ENCODE data around the gene TGDS.

The TGDS gene

DNA sequence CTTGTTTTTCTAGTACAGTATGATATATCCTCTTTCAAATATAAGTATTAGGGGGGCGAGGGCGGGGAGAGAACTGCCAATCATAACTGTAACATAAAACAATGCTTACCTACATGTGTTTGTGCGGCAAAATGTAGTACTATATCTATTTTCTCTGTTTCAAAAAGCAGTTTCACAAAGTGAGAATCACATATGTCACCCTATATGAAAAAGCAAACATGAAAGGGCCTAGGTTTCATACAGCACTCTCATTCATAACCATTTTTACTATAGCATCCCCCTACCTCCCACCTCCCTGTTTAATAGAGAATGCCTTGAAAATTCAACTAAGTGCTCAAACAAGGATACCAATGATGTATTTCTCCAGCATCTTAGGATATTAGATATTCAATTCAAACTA lies 5.2 kb downstream of the TGDS start:
- Histone ChIP-seq H3K4me3 (no peak overlapping the region), H3K4me1 (no peaks in the 10 kb centered on the region; the same call in 1 of the 2 replicates), H3K27me3 (ENCODE audit: low read depth) (no peaks in the 10 kb centered on the region), H3K36me3 (replicated peaks) (peaks cover 42% of the 10 kb centered on the region), H3K9me3 (0 out of 2 replicates have a peak, but pooled peaks cover 3% of the 10 kb centered on the region)
- in situ Hi-C loops (cut with MboI; ENCODE audit: low sequenced_read_pairs) = no loop called here
- DNase-seq (ENCODE audit: low spot score in 2 of 2) = no peak

DNA sequence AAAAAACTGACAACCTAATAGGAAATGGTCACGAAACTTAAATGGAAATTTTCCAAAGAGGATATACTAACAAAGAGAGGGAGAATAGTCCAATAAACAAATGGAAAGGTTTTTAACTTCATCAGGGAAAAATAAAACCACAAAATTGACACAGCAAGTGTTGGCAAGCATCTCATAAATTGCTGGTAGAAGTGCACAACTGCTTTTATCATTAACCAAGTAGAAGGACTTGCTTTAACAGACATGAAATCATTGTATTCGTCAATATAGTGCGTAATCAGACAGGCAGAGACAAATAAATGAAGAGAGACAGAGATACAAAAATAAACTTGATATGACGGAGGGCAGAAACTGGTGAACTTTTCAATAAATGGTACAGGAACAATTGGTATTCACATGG lies 7.4 kb downstream of the TGDS start:
- 0 out of 2 replicates have a peak, but pooled peaks cover 3% of the 10 kb centered on the region for H3K9me3 ChIP-seq
- no peak overlapping the region for H3K4me3 ChIP-seq
- in situ Hi-C loops (cut with MboI; ENCODE audit: low sequenced_read_pairs) = no loop called here
- H3K27me3 ChIP-seq (ENCODE audit: low read depth) = no peaks in the 10 kb centered on the region
- no peaks in the 10 kb centered on the region for H3K4me1 ChIP-seq
- peaks cover 51% of the 10 kb centered on the region for H3K36me3 ChIP-seq (replicated peaks)
- no peak for DNase-seq (ENCODE audit: low spot score in 2 of 2)

DNA sequence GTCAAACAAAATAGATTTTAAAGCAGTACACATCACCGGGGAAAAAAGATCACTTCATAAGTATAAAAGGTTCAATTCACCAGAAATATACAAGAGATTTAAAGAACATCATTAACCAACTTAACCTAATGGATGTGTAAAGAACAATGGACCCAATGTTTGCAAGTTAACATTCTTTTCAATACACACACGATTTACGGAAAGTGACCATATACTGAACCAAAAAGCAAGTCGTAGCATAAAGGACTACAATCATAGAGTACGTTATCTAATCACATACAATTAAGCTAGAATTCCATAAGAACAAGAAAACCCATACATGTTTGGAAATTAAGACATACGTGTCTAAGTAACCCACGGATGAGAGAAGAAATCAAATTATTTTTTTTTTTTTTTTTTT lies 9.6 kb downstream of the TGDS start:
- peaks cover 53% of the 10 kb centered on the region for H3K36me3 ChIP-seq (replicated peaks)
- 0 out of 2 replicates have a peak, but pooled peaks cover 3% of the 10 kb centered on the region for H3K9me3 ChIP-seq
- H3K27me3 ChIP-seq (ENCODE audit: low read depth) = no peaks in the 10 kb centered on the region
- no peak overlapping the region for H3K4me3 ChIP-seq
- H3K4me1 ChIP-seq = no peaks in the 10 kb centered on the region
- in situ Hi-C loops (cut with MboI; ENCODE audit: low sequenced_read_pairs) = no loop called here
- DNase-seq (ENCODE audit: low spot score in 2 of 2) = no peak

DNA sequence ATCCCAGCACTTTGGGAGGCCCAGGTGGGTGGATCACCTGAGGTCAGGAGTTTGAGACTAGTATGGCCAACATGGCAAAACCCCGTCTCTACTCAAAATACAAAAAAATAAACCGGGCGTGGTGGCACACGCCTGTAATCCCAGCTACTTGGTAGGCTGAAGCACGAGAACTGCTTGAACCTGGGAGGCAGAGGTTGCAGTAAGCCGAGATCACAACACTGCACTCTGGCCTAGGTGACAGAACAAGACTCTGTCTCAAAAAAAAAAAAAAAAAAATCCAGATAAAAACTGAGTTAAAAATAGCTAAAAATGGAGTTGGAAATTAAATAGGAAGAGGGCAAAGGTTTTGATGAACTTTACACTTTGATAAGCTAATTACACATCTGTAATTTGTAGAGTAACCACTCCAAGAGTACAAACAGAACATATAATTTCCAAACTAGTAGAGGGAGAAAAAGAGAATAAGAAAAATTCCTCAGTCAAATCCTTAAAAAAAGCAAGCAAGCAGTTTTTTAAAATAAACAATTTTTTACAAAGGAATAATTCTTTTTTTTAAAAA lies 10.3 kb downstream of the TGDS start:
- no peak for DNase-seq (ENCODE audit: low spot score in 2 of 2)
- in situ Hi-C loops (cut with MboI; ENCODE audit: low sequenced_read_pairs) = no loop called here
- H3K9me3 ChIP-seq = 0 out of 2 replicates have a peak, but pooled peaks cover 3% of the 10 kb centered on the region
- H3K36me3 ChIP-seq (replicated peaks) = peaks cover 53% of the 10 kb centered on the region
- H3K4me3 ChIP-seq = no peak overlapping the region
- no peaks in the 10 kb centered on the region for H3K4me1 ChIP-seq
- H3K27me3 ChIP-seq (ENCODE audit: low read depth) = no peaks in the 10 kb centered on the region

DNA sequence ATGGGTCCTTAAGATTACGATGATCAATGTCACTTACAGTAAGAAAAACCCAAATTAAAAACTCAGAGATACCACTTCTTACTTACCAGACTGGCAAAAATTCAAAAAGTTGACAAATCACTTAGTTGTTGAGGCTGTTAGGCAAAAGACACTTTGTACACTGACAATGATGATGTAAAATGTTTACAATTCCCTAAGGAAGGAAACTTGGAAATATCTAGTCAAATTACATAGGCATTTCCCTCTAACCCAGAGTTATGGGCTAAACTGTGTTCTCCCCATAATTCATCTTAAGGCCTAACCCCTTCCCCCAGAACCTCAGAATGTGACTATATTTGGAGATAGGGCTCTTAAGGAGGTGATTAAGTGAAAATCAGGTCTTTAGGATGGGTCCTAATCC lies 12.0 kb downstream of the TGDS start:
- DNase-seq (ENCODE audit: low spot score in 2 of 2) = no peak
- in situ Hi-C loops (cut with MboI; ENCODE audit: low sequenced_read_pairs) = no loop called here
- 0 out of 2 replicates have a peak, but pooled peaks cover 3% of the 10 kb centered on the region for H3K9me3 ChIP-seq
- no peak overlapping the region for H3K4me3 ChIP-seq
- H3K4me1 ChIP-seq = no peaks in the 10 kb centered on the region
- no peaks in the 10 kb centered on the region for H3K27me3 ChIP-seq (ENCODE audit: low read depth)
- H3K36me3 ChIP-seq (replicated peaks) = peaks cover 59% of the 10 kb centered on the region

DNA sequence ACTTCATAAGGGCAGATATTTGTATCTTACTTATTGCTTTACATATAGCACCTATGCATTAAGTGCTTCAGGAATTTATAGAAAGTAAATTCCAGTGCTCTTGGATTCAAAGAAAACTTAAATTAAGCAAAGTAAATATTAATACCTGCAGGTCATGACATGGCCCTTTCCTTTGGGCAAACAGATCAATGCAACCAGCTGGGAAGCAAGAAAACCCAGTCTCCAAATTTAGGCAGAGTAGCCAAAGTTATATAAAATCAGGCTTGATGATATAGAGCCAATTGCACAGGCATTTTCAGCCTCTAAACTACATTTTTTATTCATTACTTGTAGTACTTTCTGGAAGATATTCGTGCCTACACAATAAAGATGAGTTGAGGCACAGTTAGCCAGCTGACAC lies 16.9 kb downstream of the TGDS start:
- no peaks in the 10 kb centered on the region for H3K27me3 ChIP-seq (ENCODE audit: low read depth)
- H3K9me3 ChIP-seq = no peaks in the 10 kb centered on the region
- no peak overlapping the region for H3K4me3 ChIP-seq
- H3K36me3 ChIP-seq (replicated peaks) = peaks cover 71% of the 10 kb centered on the region
- no peaks in the 10 kb centered on the region for H3K4me1 ChIP-seq
- DNase-seq (ENCODE audit: low spot score in 2 of 2) = no peak
- in situ Hi-C loops (cut with MboI; ENCODE audit: low sequenced_read_pairs) = no loop called here

DNA sequence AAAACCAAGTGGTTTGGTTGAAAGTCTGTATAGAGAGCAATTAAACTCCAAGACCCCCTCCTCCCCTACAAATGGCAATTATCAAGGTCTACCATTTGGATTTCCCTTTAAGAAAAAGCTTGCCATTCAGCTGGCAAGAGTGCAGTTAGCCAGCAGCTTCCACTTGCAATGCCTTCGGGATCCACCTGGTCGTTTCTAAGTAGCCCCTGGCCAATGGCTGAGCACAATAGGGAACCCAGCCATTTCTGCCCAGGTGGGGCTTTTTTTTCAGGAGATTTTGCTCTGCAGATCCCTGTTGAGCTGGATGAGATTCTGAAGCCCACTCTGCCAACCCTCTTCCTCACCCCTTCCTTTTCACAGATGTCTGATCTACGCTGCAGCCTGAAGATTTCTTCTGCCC lies 26.3 kb downstream of the TGDS start:
- in situ Hi-C loops (cut with MboI; ENCODE audit: low sequenced_read_pairs) = no loop called here
- no peaks in the 10 kb centered on the region for H3K9me3 ChIP-seq
- no peaks in the 10 kb centered on the region for H3K4me1 ChIP-seq
- H3K36me3 ChIP-seq (replicated peaks) = peaks cover 34% of the 10 kb centered on the region
- no peak for DNase-seq (ENCODE audit: low spot score in 2 of 2)
- no peak overlapping the region for H3K4me3 ChIP-seq
- no peaks in the 10 kb centered on the region for H3K27me3 ChIP-seq (ENCODE audit: low read depth)

DNA sequence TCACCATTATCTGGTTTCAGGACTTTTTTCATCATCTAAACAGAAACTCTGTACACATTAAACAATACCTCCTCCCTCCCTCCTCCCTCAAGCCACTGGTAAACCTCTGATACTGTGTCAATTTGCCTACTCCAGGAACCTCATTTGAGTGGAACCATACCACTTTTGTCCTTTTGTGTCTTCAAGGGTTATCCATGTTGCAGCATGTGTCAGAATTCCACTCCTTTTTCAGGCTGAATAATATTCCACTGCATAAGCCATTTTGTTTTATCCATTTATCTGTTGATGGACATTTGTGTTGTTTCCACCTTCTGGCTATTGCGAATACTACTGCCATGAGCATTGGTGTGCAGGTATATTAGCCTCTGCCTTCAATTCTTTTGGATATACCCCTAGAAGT lies 27.5 kb downstream of the TGDS start:
- Histone ChIP-seq H3K4me1 (no peaks in the 10 kb centered on the region), H3K4me3 (no peak overlapping the region), H3K36me3 (replicated peaks) (peaks cover 28% of the 10 kb centered on the region), H3K9me3 (no peaks in the 10 kb centered on the region), H3K27me3 (ENCODE audit: low read depth) (no peaks in the 10 kb centered on the region)
- no peak for DNase-seq (ENCODE audit: low spot score in 2 of 2)
- in situ Hi-C loops (cut with MboI; ENCODE audit: low sequenced_read_pairs) = no loop called here

DNA sequence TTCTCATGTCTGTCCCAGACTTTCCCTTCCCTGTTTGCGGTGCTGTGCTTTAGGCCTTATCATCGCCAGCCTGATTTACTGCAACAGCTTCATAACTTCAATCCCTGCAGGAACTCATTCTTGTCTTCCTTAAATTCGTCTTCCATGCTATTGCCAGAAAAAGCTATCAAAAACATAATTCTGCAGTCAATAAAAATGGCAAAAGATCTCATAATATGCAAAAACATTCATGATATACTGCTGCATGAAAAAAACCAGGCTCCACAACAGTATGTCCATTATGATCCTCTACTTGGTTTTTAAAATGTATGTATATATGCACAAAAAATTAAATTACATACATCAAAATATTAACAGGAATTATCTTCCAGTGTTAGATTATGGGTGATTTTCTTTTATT lies 28.4 kb downstream of the TGDS start:
- no peak for DNase-seq (ENCODE audit: low spot score in 2 of 2)
- Histone ChIP-seq H3K36me3 (replicated peaks) (peaks cover 20% of the 10 kb centered on the region), H3K4me1 (no peaks in the 10 kb centered on the region), H3K4me3 (no peak overlapping the region), H3K9me3 (no peaks in the 10 kb centered on the region), H3K27me3 (ENCODE audit: low read depth) (no peaks in the 10 kb centered on the region)
- in situ Hi-C loops (cut with MboI; ENCODE audit: low sequenced_read_pairs) = no loop called here

DNA sequence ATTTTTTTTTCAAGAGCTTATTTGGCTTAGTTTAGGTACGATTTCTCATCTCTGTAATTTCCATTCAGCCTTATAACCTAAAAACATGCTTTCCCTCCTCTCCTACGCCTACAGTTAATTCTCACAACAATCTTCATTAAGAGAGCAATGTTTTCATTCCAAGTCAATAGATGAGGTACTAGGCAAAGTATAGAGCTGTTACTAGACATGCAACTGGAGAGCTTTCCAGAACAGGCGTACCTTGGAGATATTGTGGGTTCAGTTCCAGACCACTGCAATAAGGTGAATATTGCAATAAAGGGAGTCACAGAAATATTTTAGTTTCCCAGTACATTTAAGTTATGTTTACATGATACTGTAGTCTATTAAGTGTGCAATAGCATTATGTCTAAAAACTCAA lies 34.8 kb downstream of the TGDS start:
- no peaks in the 10 kb centered on the region for H3K4me1 ChIP-seq
- H3K4me3 ChIP-seq = no peak overlapping the region
- DNase-seq (ENCODE audit: low spot score in 2 of 2) = no peak

DNA sequence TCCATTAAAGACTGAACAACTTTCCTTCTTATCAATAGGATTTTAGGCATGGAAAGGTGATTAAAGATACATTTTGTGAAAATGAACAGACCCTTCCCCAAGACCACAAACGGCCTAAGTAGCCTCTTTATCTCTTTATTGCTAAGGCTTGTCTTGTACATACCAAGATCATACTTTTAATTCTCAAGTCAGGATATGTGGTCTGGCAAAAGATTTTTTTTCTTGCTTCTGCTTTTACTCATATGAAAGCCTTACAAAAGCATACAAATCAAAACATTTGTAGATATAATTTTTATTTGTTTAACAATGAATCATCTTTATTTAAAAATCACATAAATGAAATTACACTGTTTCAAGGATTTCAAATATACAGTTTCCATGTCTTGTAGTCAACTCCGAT lies 35.8 kb downstream of the TGDS start:
- no peaks in the 10 kb centered on the region for H3K27me3 ChIP-seq (ENCODE audit: low read depth)
- in situ Hi-C loops (cut with MboI; ENCODE audit: low sequenced_read_pairs) = no loop called here
- no peak for DNase-seq (ENCODE audit: low spot score in 2 of 2)
- H3K9me3 ChIP-seq = no peaks in the 10 kb centered on the region
- H3K36me3 ChIP-seq (replicated peaks) = no peaks in the 10 kb centered on the region
- H3K4me1 ChIP-seq = no peaks in the 10 kb centered on the region
- H3K4me3 ChIP-seq = no peak overlapping the region

More for the DNA sequence above, 34.8 kb downstream of the TGDS start:
- Histone ChIP-seq H3K9me3 (no peaks in the 10 kb centered on the region), H3K27me3 (ENCODE audit: low read depth) (no peaks in the 10 kb centered on the region), H3K36me3 (replicated peaks) (no peaks in the 10 kb centered on the region)
- in situ Hi-C loops (cut with MboI; ENCODE audit: low sequenced_read_pairs) = no loop called here

DNA sequence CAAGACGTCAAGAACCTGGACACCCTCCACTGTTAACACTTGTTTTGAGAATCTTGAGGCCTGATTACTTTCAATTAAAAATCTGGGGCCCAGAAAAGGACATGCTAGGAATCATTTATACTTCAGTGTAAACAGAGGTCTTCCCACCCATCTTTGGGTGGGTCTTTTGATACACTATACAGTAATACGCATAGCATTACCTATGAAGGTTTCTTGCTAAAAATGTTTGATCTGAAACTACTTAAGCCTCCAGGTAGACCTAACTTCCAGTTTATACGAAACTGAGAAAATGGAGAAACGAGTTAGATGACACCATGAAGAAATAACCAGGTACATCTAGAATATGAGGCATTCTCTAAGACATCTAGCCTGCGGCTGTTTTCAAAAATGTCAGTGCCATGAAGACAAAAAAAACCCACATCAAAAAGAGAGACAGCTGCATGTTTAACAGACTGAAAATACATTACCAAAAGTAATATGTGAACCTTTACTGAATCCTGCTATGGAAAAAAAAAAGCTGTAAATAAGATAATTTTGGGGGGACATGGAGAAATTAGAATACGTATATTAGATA lies 36.6 kb downstream of the TGDS start:
- H3K9me3 ChIP-seq = no peaks in the 10 kb centered on the region
- in situ Hi-C loops (cut with MboI; ENCODE audit: low sequenced_read_pairs) = no loop called here
- H3K36me3 ChIP-seq (replicated peaks) = no peaks in the 10 kb centered on the region
- no peaks in the 10 kb centered on the region for H3K27me3 ChIP-seq (ENCODE audit: low read depth)
- H3K4me3 ChIP-seq = no peak overlapping the region
- no peaks in the 10 kb centered on the region for H3K4me1 ChIP-seq
- no peak for DNase-seq (ENCODE audit: low spot score in 2 of 2)

DNA sequence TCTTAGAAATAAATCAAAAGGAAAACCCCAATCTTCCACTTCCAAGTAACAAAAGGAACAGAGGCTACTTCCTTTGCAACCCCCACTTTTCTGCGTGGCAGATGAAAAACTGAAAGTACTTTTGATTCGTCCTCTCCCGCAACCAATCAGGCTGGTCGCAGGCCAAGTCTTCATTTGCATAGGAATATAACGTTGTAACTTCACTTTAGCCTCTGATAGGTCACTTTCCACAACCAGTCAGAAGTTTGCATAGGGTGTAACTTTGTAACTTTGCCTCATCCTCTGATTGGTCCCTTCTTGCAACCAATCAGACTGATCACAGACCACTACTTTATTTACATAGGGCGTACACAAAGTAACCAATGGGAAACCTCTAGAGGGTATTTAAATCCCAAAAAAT lies 37.2 kb downstream of the TGDS start:
- no peak for DNase-seq (ENCODE audit: low spot score in 2 of 2)
- in situ Hi-C loops (cut with MboI; ENCODE audit: low sequenced_read_pairs) = no loop called here

DNA sequence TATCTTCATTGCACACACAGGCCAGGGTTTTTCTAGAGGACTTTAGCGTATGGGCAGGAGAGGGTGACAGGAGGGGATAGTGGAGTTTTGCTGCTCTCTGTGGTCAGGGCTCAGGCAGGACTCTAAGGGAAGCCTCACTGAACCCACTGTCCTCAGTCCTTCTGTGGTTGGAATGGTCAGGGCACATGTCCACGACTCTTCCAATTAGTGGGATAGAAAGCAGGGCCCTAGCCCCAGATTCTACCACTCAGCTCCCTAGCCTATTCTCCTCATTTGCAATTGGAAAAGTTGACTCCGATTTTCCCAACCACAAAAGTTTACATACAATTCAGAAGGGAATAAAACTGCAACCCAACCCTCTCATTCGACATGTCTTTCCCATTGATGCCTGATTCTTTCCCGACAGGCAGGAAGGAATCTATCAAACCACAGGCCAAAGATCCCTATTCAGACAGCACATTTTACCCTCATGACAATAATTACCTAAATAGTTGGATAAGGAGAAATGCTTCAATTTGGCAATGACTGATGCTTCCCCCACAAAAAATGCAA lies 38.2 kb downstream of the TGDS start:
- no peaks in the 10 kb centered on the region for H3K27me3 ChIP-seq (ENCODE audit: low read depth)
- DNase-seq (ENCODE audit: low spot score in 2 of 2) = no peak
- H3K4me1 ChIP-seq = 0 out of 2 replicates have a peak, but pooled peaks cover 6% of the 10 kb centered on the region
- no peak overlapping the region for H3K4me3 ChIP-seq
- H3K36me3 ChIP-seq (replicated peaks) = no peaks in the 10 kb centered on the region
- in situ Hi-C loops (cut with MboI; ENCODE audit: low sequenced_read_pairs) = no loop called here
- no peaks in the 10 kb centered on the region for H3K9me3 ChIP-seq

More for the DNA sequence above, 37.2 kb downstream of the TGDS start:
- Histone ChIP-seq H3K27me3 (ENCODE audit: low read depth) (no peaks in the 10 kb centered on the region), H3K4me1 (0 out of 2 replicates have a peak, but pooled peaks cover 4% of the 10 kb centered on the region), H3K4me3 (no peak overlapping the region), H3K9me3 (no peaks in the 10 kb centered on the region), H3K36me3 (replicated peaks) (no peaks in the 10 kb centered on the region)

All from HAP-1 (cell line).